Measurements from ENCODE around the gene PDP2.

PDP2 gene

GRCh38 chr16:66899945-66900710 lies 19.8 kb downstream of the PDP2 start:
- no peaks in the 10 kb centered on the region for H3K79me2 ChIP-seq (ENCODE audit: control insufficient read depth, insufficient read depth, low read length, poor library complexity)
- H2AK5ac ChIP-seq (ENCODE audit: low read length) = no peak overlapping the region
- no peak overlapping the region for H2BK12ac ChIP-seq (ENCODE audit: low read length)
- no peak overlapping the region for H3K14ac ChIP-seq (ENCODE audit: low read length)
- H4K12ac ChIP-seq (ENCODE audit: low read depth, low read length) = no peak overlapping the region
- no peak overlapping the region for H3K27ac ChIP-seq (ENCODE audit: low read depth, low read length)
- H2BK120ac ChIP-seq (ENCODE audit: insufficient read depth, low read length, poor library complexity) = no peak overlapping the region
- no peak overlapping the region for H3K4me2 ChIP-seq (ENCODE audit: low read length)
- no peak overlapping the region for H4K8ac ChIP-seq (ENCODE audit: low read depth, low read length)
- H3K9ac ChIP-seq (ENCODE audit: low read length) = no peak overlapping the region
- H3K79me1 ChIP-seq (ENCODE audit: low read length) = no peaks in the 10 kb centered on the region
- no peak overlapping the region for H3K4me3 ChIP-seq (ENCODE audit: low read depth, low read length)
- H3K27me3 ChIP-seq (ENCODE audit: insufficient read depth, low read length) = no peaks in the 10 kb centered on the region
- DNase-seq = no peak
- no peak overlapping the region for H3K23ac ChIP-seq (ENCODE audit: low read length)
- no peak overlapping the region for H2BK5ac ChIP-seq (ENCODE audit: low read depth, low read length, poor library complexity)
- no peak overlapping the region for H4K91ac ChIP-seq (ENCODE audit: low read depth, low read length)
- H3K4ac ChIP-seq (ENCODE audit: low read depth, low read length) = no peak overlapping the region
- WGBS (ENCODE audit: extremely low coverage, insufficient coverage, insufficient read length) = no CpG with 5 or more reads among the region's 9 CpGs
- no peak overlapping the region for H3K18ac ChIP-seq (ENCODE audit: low read length)
- H3K9me3 ChIP-seq (ENCODE audit: insufficient read depth, low read depth, low read length) = no peaks in the 10 kb centered on the region
- H2AFZ ChIP-seq (ENCODE audit: insufficient read depth, low read length, poor library complexity) = no peak overlapping the region
- H3K4me1 ChIP-seq (ENCODE audit: control insufficient read depth in 1 of 2, insufficient read depth in 2 of 2, low read length in 2 of 2) = peaks cover 5 to 8% of the 10 kb centered on the region in 2 experiments
- H3K36me3 ChIP-seq (ENCODE audit: control insufficient read depth in 1 of 2, insufficient read depth in 2 of 2, low read length in 2 of 2) = no peaks in the 10 kb centered on the region

GRCh38 chr16:66900721-66901441 lies 20.6 kb downstream of the PDP2 start:
- H2BK120ac ChIP-seq (ENCODE audit: insufficient read depth, low read length, poor library complexity) = no peak overlapping the region
- no peaks in the 10 kb centered on the region for H3K9me3 ChIP-seq (ENCODE audit: insufficient read depth, low read depth, low read length)
- no peak overlapping the region for H3K4ac ChIP-seq (ENCODE audit: low read depth, low read length)
- H4K12ac ChIP-seq (ENCODE audit: low read depth, low read length) = no peak overlapping the region
- no peak overlapping the region for H3K4me2 ChIP-seq (ENCODE audit: low read length)
- H2BK12ac ChIP-seq (ENCODE audit: low read length) = no peak overlapping the region
- H3K9ac ChIP-seq (ENCODE audit: low read length) = no peak overlapping the region
- no peak overlapping the region for H3K23ac ChIP-seq (ENCODE audit: low read length)
- H3K4me1 ChIP-seq (ENCODE audit: control insufficient read depth in 1 of 2, insufficient read depth in 2 of 2, low read length in 2 of 2) = peaks cover 5 to 8% of the 10 kb centered on the region in 2 experiments
- no peak overlapping the region for H4K8ac ChIP-seq (ENCODE audit: low read depth, low read length)
- H3K4me3 ChIP-seq (ENCODE audit: low read depth, low read length) = no peak overlapping the region
- no peak overlapping the region for H2BK5ac ChIP-seq (ENCODE audit: low read depth, low read length, poor library complexity)
- no peak overlapping the region for H3K27ac ChIP-seq (ENCODE audit: low read depth, low read length)
- H2AK5ac ChIP-seq (ENCODE audit: low read length) = no peak overlapping the region
- no peak overlapping the region for H2AFZ ChIP-seq (ENCODE audit: insufficient read depth, low read length, poor library complexity)
- H3K14ac ChIP-seq (ENCODE audit: low read length) = no peak overlapping the region
- H3K18ac ChIP-seq (ENCODE audit: low read length) = no peak overlapping the region
- no peaks in the 10 kb centered on the region for H3K36me3 ChIP-seq (ENCODE audit: control insufficient read depth in 1 of 2, insufficient read depth in 2 of 2, low read length in 2 of 2)
- no peaks in the 10 kb centered on the region for H3K27me3 ChIP-seq (ENCODE audit: insufficient read depth, low read length)
- no peaks in the 10 kb centered on the region for H3K79me2 ChIP-seq (ENCODE audit: control insufficient read depth, insufficient read depth, low read length, poor library complexity)
- no peak overlapping the region for H4K91ac ChIP-seq (ENCODE audit: low read depth, low read length)
- DNase-seq = no peak
- WGBS (ENCODE audit: extremely low coverage, insufficient coverage, insufficient read length) = no CpG with 5 or more reads among the region's 7 CpGs
- no peaks in the 10 kb centered on the region for H3K79me1 ChIP-seq (ENCODE audit: low read length)

DNA sequence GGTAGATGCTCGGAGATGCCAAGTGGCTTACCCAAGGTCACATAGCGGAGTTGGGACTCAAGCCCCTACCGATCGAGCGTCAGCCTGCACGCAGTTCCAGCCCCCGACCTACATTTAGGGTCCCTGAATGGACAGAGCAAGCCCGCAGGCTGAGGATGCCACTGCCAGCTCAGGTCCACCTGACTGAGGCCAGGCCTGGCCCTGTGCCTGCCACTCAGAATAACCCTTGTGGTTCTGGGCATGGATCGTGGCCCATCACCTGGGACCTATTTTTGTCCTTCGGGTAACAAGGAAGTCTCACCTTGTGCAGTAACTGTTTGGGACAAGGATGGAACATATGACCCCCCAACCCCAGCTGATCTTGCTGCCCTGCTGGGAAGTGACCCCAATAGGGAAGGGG lies 21.3 kb downstream of the PDP2 start:
- WGBS (ENCODE audit: extremely low coverage, insufficient coverage, insufficient read length) = no CpG with 5 or more reads among the region's 10 CpGs

DNA sequence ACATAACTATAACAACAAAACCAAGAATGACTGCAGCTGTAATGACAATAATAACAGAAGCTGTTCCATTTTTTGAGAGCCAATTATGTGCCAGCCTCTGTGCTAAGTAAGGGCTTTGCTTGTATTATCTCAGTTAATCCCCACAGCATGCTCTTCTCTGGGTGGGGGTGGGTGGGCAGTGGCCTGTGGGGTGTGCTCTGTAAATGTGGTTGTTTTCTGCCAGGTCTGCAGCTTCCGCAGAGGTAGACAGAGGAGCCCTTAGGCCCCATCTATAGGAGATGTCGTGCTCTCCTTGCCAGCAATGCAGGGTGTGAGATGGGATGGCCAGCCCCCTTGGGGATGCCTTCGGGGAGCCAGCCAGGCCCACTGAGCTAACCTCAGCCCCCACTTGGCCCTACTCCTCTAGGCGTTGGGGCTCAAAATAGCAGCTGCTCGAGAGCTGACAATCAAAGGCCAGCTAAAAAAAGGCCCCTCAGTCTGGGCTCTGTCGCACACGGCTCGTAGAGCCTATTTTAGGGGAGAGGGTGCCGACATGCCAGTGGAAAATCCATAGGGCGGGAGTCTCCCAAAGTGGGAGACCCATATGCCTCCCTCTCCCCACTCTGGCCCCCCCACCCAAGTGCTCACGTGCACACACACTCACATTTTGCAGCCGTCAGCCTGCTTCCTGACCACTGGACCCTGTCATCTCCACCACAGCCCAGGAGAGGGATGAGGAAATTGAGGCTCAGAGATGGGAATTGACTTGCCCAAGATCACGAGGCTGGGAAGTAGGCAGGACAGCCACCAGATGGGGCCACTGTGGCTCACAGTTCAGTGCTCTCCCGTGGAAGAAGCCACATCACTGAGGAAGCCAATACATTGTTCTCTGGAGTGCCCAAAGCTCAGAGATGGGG lies 22.6 kb downstream of the PDP2 start:
- Histone ChIP-seq H3K9ac (ENCODE audit: low read length) (no peak overlapping the region), H3K14ac (ENCODE audit: low read length) (no peak overlapping the region), H3K79me1 (ENCODE audit: low read length) (no peaks in the 10 kb centered on the region), H4K91ac (ENCODE audit: low read depth, low read length) (no peak overlapping the region), H3K27ac (ENCODE audit: low read depth, low read length) (no peak overlapping the region), H3K36me3 (ENCODE audit: control insufficient read depth in 1 of 2, insufficient read depth in 2 of 2, low read length in 2 of 2) (no peaks in the 10 kb centered on the region), H4K8ac (ENCODE audit: low read depth, low read length) (no peak overlapping the region), H2BK5ac (ENCODE audit: low read depth, low read length, poor library complexity) (no peak overlapping the region), H3K4me3 (ENCODE audit: low read depth, low read length) (no peak overlapping the region), H3K79me2 (ENCODE audit: control insufficient read depth, insufficient read depth, low read length, poor library complexity) (no peaks in the 10 kb centered on the region), H3K18ac (ENCODE audit: low read length) (no peak overlapping the region), H3K27me3 (ENCODE audit: insufficient read depth, low read length) (no peaks in the 10 kb centered on the region), H4K12ac (ENCODE audit: low read depth, low read length) (no peak overlapping the region), H3K23ac (ENCODE audit: low read length) (no peak overlapping the region), H3K9me3 (ENCODE audit: insufficient read depth, low read depth, low read length) (no peaks in the 10 kb centered on the region), H3K4me1 (ENCODE audit: control insufficient read depth in 1 of 2, insufficient read depth in 2 of 2, low read length in 2 of 2) (peaks cover 5 to 8% of the 10 kb centered on the region in 2 experiments), H2AK5ac (ENCODE audit: low read length) (no peak overlapping the region), H2AFZ (ENCODE audit: insufficient read depth, low read length, poor library complexity) (no peak overlapping the region), H3K4ac (ENCODE audit: low read depth, low read length) (no peak overlapping the region), H3K4me2 (ENCODE audit: low read length) (no peak overlapping the region), H2BK12ac (ENCODE audit: low read length) (no peak overlapping the region), H2BK120ac (ENCODE audit: insufficient read depth, low read length, poor library complexity) (no peak overlapping the region)
- DNase-seq = no peak
- no CpG with 5 or more reads among the region's 14 CpGs for WGBS (ENCODE audit: extremely low coverage, insufficient coverage, insufficient read length)

More for the DNA sequence above, 21.3 kb downstream of the PDP2 start:
- Histone ChIP-seq H4K8ac (ENCODE audit: low read depth, low read length) (no peak overlapping the region), H3K27ac (ENCODE audit: low read depth, low read length) (no peak overlapping the region), H4K12ac (ENCODE audit: low read depth, low read length) (no peak overlapping the region), H3K18ac (ENCODE audit: low read length) (no peak overlapping the region), H2AK5ac (ENCODE audit: low read length) (no peak overlapping the region), H3K4ac (ENCODE audit: low read depth, low read length) (no peak overlapping the region), H3K79me1 (ENCODE audit: low read length) (no peaks in the 10 kb centered on the region), H3K4me1 (ENCODE audit: control insufficient read depth in 1 of 2, insufficient read depth in 2 of 2, low read length in 2 of 2) (peaks cover 5 to 8% of the 10 kb centered on the region in 2 experiments), H3K4me3 (ENCODE audit: low read depth, low read length) (no peak overlapping the region), H2BK120ac (ENCODE audit: insufficient read depth, low read length, poor library complexity) (no peak overlapping the region), H3K9ac (ENCODE audit: low read length) (no peak overlapping the region), H3K79me2 (ENCODE audit: control insufficient read depth, insufficient read depth, low read length, poor library complexity) (no peaks in the 10 kb centered on the region), H2AFZ (ENCODE audit: insufficient read depth, low read length, poor library complexity) (no peak overlapping the region), H3K36me3 (ENCODE audit: control insufficient read depth in 1 of 2, insufficient read depth in 2 of 2, low read length in 2 of 2) (no peaks in the 10 kb centered on the region), H3K14ac (ENCODE audit: low read length) (no peak overlapping the region), H2BK12ac (ENCODE audit: low read length) (no peak overlapping the region), H4K91ac (ENCODE audit: low read depth, low read length) (no peak overlapping the region), H3K27me3 (ENCODE audit: insufficient read depth, low read length) (no peaks in the 10 kb centered on the region), H2BK5ac (ENCODE audit: low read depth, low read length, poor library complexity) (no peak overlapping the region), H3K23ac (ENCODE audit: low read length) (no peak overlapping the region), H3K4me2 (ENCODE audit: low read length) (no peak overlapping the region), H3K9me3 (ENCODE audit: insufficient read depth, low read depth, low read length) (no peaks in the 10 kb centered on the region)
- DNase-seq = no peak
